GM18520 (cell line): Measurements from ENCODE around the gene GRIP2.

ENCODE experiments used
- ATAC-seq: cut with Tn5 transposase; IDR thresholded peaks from one replicate; pipeline ENCODE4 v1.9.1; 2021; ENCODE audit not compliant: unreplicated experiment

The GRIP2 gene

GRCh38 chr3:14471690-14472089, 68.5 kb downstream of the GRIP2 start:
- no peak for ATAC-seq

GRCh38 chr3:14471016-14471415, 69.1 kb downstream of the GRIP2 start:
- no peak for ATAC-seq

GRCh38 chr3:14470461-14470860, 69.7 kb downstream of the GRIP2 start:
- ATAC-seq: no peak

- no peak for ATAC-seq
These were observed 71.5 kb downstream of the GRIP2 start for GRCh38 chr3:14468621-14468981.

GRCh38 chr3:14467814-14468620, 72.1 kb downstream of the GRIP2 start:
- ATAC-seq: no peak

- no peak for ATAC-seq
These were observed 73.8 kb downstream of the GRIP2 start for GRCh38 chr3:14466179-14466903.

GRCh38 chr3:14465425-14465824, 74.7 kb downstream of the GRIP2 start:
- no peak for ATAC-seq

GRCh38 chr3:14464521-14464920, 75.6 kb downstream of the GRIP2 start:
- no peak for ATAC-seq

GRCh38 chr3:14464141-14464465, 76.0 kb downstream of the GRIP2 start:
- ATAC-seq: no peak

GRCh38 chr3:14463330-14464140, 76.6 kb downstream of the GRIP2 start:
- no peak for ATAC-seq

GRCh38 chr3:14462738-14463137, 77.4 kb downstream of the GRIP2 start:
- ATAC-seq: no peak

- no peak for ATAC-seq
These were observed 78.3 kb downstream of the GRIP2 start for GRCh38 chr3:14461748-14462324.

- ATAC-seq: no peak
These were observed 79.0 kb downstream of the GRIP2 start for GRCh38 chr3:14461006-14461747.

GRCh38 chr3:14460342-14461005, 79.7 kb downstream of the GRIP2 start:
- no peak for ATAC-seq

- no peak for ATAC-seq
These were observed 80.4 kb downstream of the GRIP2 start for GRCh38 chr3:14459787-14460186.

GRCh38 chr3:14459384-14459783, 80.8 kb downstream of the GRIP2 start:
- ATAC-seq: no peak

- no peak for ATAC-seq
These were observed 81.5 kb downstream of the GRIP2 start for GRCh38 chr3:14458434-14459275.

GRCh38 chr3:14457999-14458398, 82.1 kb downstream of the GRIP2 start:
- ATAC-seq: no peak

GRCh38 chr3:14457481-14457880, 82.7 kb downstream of the GRIP2 start:
- no peak for ATAC-seq
